Loucy (cell line): Measurements from ENCODE around the gene PLS1.

Experiments used
- H2AFZ ChIP-seq: fragments of 200-600 bp; sonication (generic); 2 replicates; pipeline ENCODE4 v1.6.0; 2016; ENCODE audit warnings: antibody characterized with exemption, mild to moderate bottlenecking, low read length, moderate library complexity
- H3F3A ChIP-seq: fragments of 200-600 bp; 2 replicates; pipeline ENCODE4 v1.6.0; 2016; ENCODE audit warnings: antibody characterized with exemption, low read depth, mild to moderate bottlenecking
- H3K27me3 ChIP-seq: fragments of 200-600 bp; sonication (generic); 2 replicates; pipeline ENCODE4 v1.6.1; 2014; ENCODE audit warnings: low read length, mild to moderate bottlenecking; ENCODE audit not compliant: insufficient read depth, poor library complexity, severe bottlenecking
- H3K36me3 ChIP-seq: fragments of 200-600 bp; sonication (generic); 2 replicates; pipeline ENCODE4 v1.6.1; 2016; ENCODE audit warnings: low read length; ENCODE audit not compliant: insufficient read depth
- H3K4me1 ChIP-seq: fragments of 200-600 bp; sonication (generic); 2 replicates; pipeline ENCODE4 v1.5.1; 2014; ENCODE audit warnings: low read length, mild to moderate bottlenecking; ENCODE audit not compliant: insufficient read depth, poor library complexity, severe bottlenecking
- H3K4me2 ChIP-seq: fragments of 200-600 bp; sonication (generic); 2 replicates; pipeline ENCODE4 v1.6.0; 2014; ENCODE audit warnings: antibody characterized with exemption, low read length, low read depth, mild to moderate bottlenecking; ENCODE audit not compliant: poor library complexity, severe bottlenecking
- H3K4me3 ChIP-seq: fragments of 200-600 bp; sonication (generic); 2 replicates; pipeline ENCODE4 v1.5.1; 2014; ENCODE audit warnings: low read length, mild to moderate bottlenecking, mixed read lengths; ENCODE audit not compliant: poor library complexity, severe bottlenecking
- H3K79me2 ChIP-seq: fragments of 200-600 bp; sonication (generic); 2 replicates; pipeline ENCODE4 v1.6.1; 2014; ENCODE audit warnings: low read length; ENCODE audit not compliant: insufficient read depth
- H3K9ac ChIP-seq: fragments of 200-600 bp; sonication (generic); 2 replicates; pipeline ENCODE4 v1.6.0; 2014; ENCODE audit warnings: mild to moderate bottlenecking, low read depth, low read length, moderate library complexity; ENCODE audit not compliant: poor library complexity, severe bottlenecking
- H3K9me2 ChIP-seq: fragments of 200-600 bp; sonication (generic); replicated peaks from 2 replicates; pipeline ENCODE4 v1.6.1; 2016; ENCODE audit warnings: low read depth, low read length, mixed read lengths
- H3K9me3 ChIP-seq: fragments of 200-600 bp; sonication (generic); 2 replicates; pipeline ENCODE4 v1.6.1; 2014; ENCODE audit warnings: mild to moderate bottlenecking, antibody characterized with exemption, low read length, low read depth; ENCODE audit not compliant: insufficient read depth
- H4K20me1 ChIP-seq: fragments of 200-600 bp; sonication (generic); 2 replicates; pipeline ENCODE4 v1.6.0; 2014; ENCODE audit warnings: antibody characterized with exemption, low read length, mild to moderate bottlenecking; ENCODE audit not compliant: insufficient read depth, poor library complexity, severe bottlenecking
- EZH2phosphoT487 ChIP-seq: fragments of 200-600 bp; IDR thresholded peaks from 2 replicates; pipeline ENCODE4 v1.6.1; 2018; ENCODE audit warnings: antibody characterized with exemption, mild to moderate bottlenecking, moderate library complexity, borderline replicate concordance
- TF ChIP-seq, protein P1 (sequence below): fragments of 200-600 bp; sonication (generic); conservative IDR thresholded peaks from 2 replicates; pipeline ENCODE4 v1.5.1; 2014; ENCODE audit warnings: mild to moderate bottlenecking, antibody characterized with exemption, low read length

Gene PLS1

DNA sequence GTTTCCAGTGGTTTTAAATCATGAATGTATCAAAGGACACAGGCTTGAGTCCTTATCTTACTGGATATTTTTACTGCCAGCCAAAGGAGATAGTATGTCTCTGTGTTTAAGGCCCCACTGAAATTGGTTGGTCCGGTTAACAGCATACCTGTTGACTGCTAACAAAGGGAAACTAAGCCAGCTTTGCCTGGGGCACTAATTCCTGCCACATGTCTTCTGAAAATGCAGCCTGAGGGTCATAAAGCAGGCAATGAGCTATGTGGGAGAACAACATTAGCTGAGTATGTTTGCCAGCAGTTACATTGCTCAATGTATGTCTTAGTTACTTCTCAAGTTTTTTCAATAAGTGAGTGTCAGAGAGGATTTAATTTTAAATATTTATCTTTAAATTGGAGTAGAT lies 12.4 kb downstream of the PLS1 start:
- no peak for TF ChIP-seq EZH2phosphoT487
- TF ChIP-seq, protein P1, sequence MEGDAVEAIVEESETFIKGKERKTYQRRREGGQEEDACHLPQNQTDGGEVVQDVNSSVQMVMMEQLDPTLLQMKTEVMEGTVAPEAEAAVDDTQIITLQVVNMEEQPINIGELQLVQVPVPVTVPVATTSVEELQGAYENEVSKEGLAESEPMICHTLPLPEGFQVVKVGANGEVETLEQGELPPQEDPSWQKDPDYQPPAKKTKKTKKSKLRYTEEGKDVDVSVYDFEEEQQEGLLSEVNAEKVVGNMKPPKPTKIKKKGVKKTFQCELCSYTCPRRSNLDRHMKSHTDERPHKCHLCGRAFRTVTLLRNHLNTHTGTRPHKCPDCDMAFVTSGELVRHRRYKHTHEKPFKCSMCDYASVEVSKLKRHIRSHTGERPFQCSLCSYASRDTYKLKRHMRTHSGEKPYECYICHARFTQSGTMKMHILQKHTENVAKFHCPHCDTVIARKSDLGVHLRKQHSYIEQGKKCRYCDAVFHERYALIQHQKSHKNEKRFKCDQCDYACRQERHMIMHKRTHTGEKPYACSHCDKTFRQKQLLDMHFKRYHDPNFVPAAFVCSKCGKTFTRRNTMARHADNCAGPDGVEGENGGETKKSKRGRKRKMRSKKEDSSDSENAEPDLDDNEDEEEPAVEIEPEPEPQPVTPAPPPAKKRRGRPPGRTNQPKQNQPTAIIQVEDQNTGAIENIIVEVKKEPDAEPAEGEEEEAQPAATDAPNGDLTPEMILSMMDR, result no peak
- Histone ChIP-seq H3K9me2 (no peaks in the 10 kb centered on the region), H3K27me3 (no peaks in the 10 kb centered on the region), H3K4me1 (peaks cover 2% of the 10 kb centered on the region), H3K4me2 (no peak overlapping the region), H3F3A (no peaks in the 10 kb centered on the region), H3K4me3 (no peak overlapping the region), H2AFZ (no peak overlapping the region), H3K9me3 (no peaks in the 10 kb centered on the region), H3K79me2 (0 out of 2 replicates have a peak, but pooled peaks cover 4% of the 10 kb centered on the region), H3K36me3 (no peaks in the 10 kb centered on the region), H4K20me1 (no peaks in the 10 kb centered on the region), H3K9ac (no peak overlapping the region)

DNA sequence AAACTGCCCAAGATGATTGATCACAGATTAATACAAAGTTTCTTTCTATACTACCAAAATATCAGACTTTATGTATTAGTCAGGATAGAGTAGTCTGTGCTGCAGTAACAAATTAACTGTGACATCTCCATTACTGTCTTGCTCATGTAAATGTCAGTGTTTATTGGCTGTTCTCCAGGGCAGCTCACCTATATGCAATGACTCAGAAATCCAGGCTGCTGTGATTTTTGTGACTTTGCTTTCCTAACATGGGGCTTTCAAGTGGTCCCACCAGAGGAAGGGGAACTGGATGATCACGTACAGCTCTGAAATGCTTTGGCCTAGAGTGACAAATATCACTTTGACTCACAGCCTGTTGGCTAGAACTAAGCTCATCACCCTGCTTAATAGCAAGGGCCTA lies 12.9 kb downstream of the PLS1 start:
- no peaks in the 10 kb centered on the region for H3K4me1 ChIP-seq
- H3K9me2 ChIP-seq, result no peaks in the 10 kb centered on the region
- H3K79me2 ChIP-seq, result 0 out of 2 replicates have a peak, but pooled peaks cover 4% of the 10 kb centered on the region
- H3K36me3 ChIP-seq, result no peaks in the 10 kb centered on the region
- no peak overlapping the region for H3K4me2 ChIP-seq
- no peaks in the 10 kb centered on the region for H3K9me3 ChIP-seq
- H2AFZ ChIP-seq, result no peak overlapping the region
- H3K4me3 ChIP-seq, result no peak overlapping the region
- H3K9ac ChIP-seq, result no peak overlapping the region
- H3F3A ChIP-seq, result no peaks in the 10 kb centered on the region
- TF ChIP-seq EZH2phosphoT487, result no peak
- TF ChIP-seq, protein P1, result no peak
- no peaks in the 10 kb centered on the region for H3K27me3 ChIP-seq
- H4K20me1 ChIP-seq, result peaks cover 2% of the 10 kb centered on the region

DNA sequence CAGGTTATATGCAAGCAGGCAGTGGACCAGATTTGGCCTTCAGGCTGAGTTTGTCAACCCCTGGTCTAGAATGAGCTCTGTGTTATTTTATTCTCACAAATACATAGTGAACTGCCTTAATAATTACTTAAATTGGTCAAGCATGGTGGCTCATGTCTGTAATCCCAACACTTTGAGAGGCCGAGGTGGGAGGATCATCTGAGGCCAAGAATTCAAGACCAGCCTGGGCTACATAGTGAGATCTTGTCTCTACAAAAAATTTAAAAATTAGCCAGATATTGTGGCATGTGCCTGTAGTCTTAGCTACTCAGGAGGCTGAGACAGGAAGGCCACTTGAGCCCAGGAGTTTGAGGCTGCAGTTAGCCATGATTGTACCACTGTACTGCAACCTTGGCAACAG lies 15.0 kb downstream of the PLS1 start:
- Histone ChIP-seq H3K79me2 (0 out of 2 replicates have a peak, but pooled peaks cover 4% of the 10 kb centered on the region), H3K9ac (no peak overlapping the region), H3F3A (no peaks in the 10 kb centered on the region), H3K4me2 (no peak overlapping the region), H3K9me2 (no peaks in the 10 kb centered on the region), H2AFZ (no peak overlapping the region), H4K20me1 (peaks cover 3% of the 10 kb centered on the region), H3K36me3 (no peaks in the 10 kb centered on the region), H3K9me3 (no peaks in the 10 kb centered on the region), H3K27me3 (no peaks in the 10 kb centered on the region), H3K4me1 (no peaks in the 10 kb centered on the region), H3K4me3 (no peak overlapping the region)
- TF ChIP-seq, protein P1, result no peak
- no peak for TF ChIP-seq EZH2phosphoT487
